Natural killer cell (primary cell): ENCODE data around the gene GBP4. TPM values are rescaled to one million over a fixed set of nuclear protein-coding genes. Genes with fewer than 3 reads are reported as not detected.

ENCODE experiments used
- ATAC-seq, 3 donors: fragments of 150-1000 bp in 2 of 3; fragments of 200-7000 bp in 1 of 3; cut with Tn5 transposase; 1 replicate in 1 of 3; 2 replicates in 2 of 3; pipeline ENCODE4 v1.10.0; 2021; ENCODE audit warnings: mild to moderate bottlenecking in 2 of 3, moderate library complexity in 2 of 3
- DNase-seq, 2 donors: peaks; one replicate each; pipeline versions ENCODE4 v3.0.0 to v3.0.0-alpha.2; 2013 to 2021; ENCODE audit warnings: mixed read lengths in 1 of 2
- H3K27ac ChIP-seq: one replicate; pipeline ENCODE4 v1.5.1; 2013; ENCODE audit warnings: mild to moderate bottlenecking, low read length
- H3K27me3 ChIP-seq: one replicate; pipeline ENCODE4 v1.6.1; 2013; ENCODE audit warnings: low read length; ENCODE audit not compliant: control insufficient read depth, insufficient read depth
- H3K36me3 ChIP-seq: one replicate; pipeline ENCODE4 v1.6.1; 2013; ENCODE audit warnings: low read length; ENCODE audit not compliant: control insufficient read depth, insufficient read depth
- H3K4me1 ChIP-seq: one replicate; pipeline ENCODE4 v1.6.1; 2013; ENCODE audit warnings: low read length; ENCODE audit not compliant: control insufficient read depth, insufficient read depth
- H3K4me3 ChIP-seq: one replicate; pipeline ENCODE4 v1.5.1; 2013; ENCODE audit warnings: low read length
- H3K9me3 ChIP-seq: one replicate; pipeline ENCODE4 v1.6.1; 2013; ENCODE audit warnings: low read length; ENCODE audit not compliant: control insufficient read depth, insufficient read depth
- H3K27ac Mint-ChIP-seq, 2 donors: one replicate each; pipeline ENCODE4 v1.8.0; 2022; ENCODE audit warnings: mild to moderate bottlenecking in 2 of 2, mixed read lengths in 2 of 2, moderate library complexity in 1 of 2
- H3K27me3 Mint-ChIP-seq, 2 donors: one replicate each; pipeline ENCODE4 v1.8.0; 2022; ENCODE audit warnings: low read depth in 2 of 2, mixed read lengths in 2 of 2
- H3K36me3 Mint-ChIP-seq: one replicate; pipeline ENCODE4 v1.8.0; 2022; ENCODE audit warnings: mixed read lengths
- H3K4me1 Mint-ChIP-seq, 2 donors: one replicate each; pipeline ENCODE4 v1.8.0; 2022; ENCODE audit warnings: mixed read lengths in 2 of 2
- H3K4me3 Mint-ChIP-seq: one replicate; pipeline ENCODE4 v1.8.0; 2022; ENCODE audit warnings: mild to moderate bottlenecking, moderate library complexity, mixed read lengths
- H3K9me3 Mint-ChIP-seq, 2 donors: one replicate each; pipeline ENCODE4 v1.8.0; 2022; ENCODE audit warnings: mixed read lengths in 2 of 2
- CTCF ChIP-seq: fragments of 200-600 bp; IDR thresholded peaks from one replicate; pipeline ENCODE4 v1.8.0; 2022; ENCODE audit warnings: antibody characterized with exemption
- WGBS: methylation state at CpG from one replicate; pipeline ENCODE4 v1.1.7; 2013; ENCODE audit warnings: missing lambda C conversion rate; ENCODE audit not compliant: insufficient coverage; 5-methylcytosine and 5-hydroxymethylcytosine counted together
- intact Hi-C: fragments of 100-400 bp; cut with micrococcal nuclease; formaldehyde crosslinking; loops from one replicate; pipeline ENCODE4 v1.14.2; 2022
- total RNA-seq, 4 donors: library from RNA; stranded (reverse); fragments of 120-200 nt in 1 of 4; gene quantifications; one replicate each; pipeline versions ENCODE4 v1.2.3 to v1.2.4, GENCODE V29; 2013 to 2022

The GBP4 gene
- total RNA-seq, 3 donors from 2014 or later (not counting 1 experiment from before 2014, with no cell fraction given) = 39.1 to 62.1 (median 45.6) TPM

- no peaks in the 10 kb centered on the region for H3K9me3 Mint-ChIP-seq
- peaks cover 0 to 7% of the 10 kb centered on the region in 2 donors for H3K27me3 Mint-ChIP-seq
- no peaks in the 10 kb centered on the region for H3K36me3 Mint-ChIP-seq
- peaks cover 0 to 5% of the 10 kb centered on the region in 2 donors for H3K4me1 Mint-ChIP-seq
- Histone ChIP-seq H3K27me3 (no peaks in the 10 kb centered on the region), H3K9me3 (no peaks in the 10 kb centered on the region), H3K27ac (no peak overlapping the region), H3K4me1 (no peaks in the 10 kb centered on the region), H3K36me3 (no peaks in the 10 kb centered on the region), H3K4me3 (no peak overlapping the region)
- no peak overlapping the region for H3K4me3 Mint-ChIP-seq
- DNase-seq (no peak), ATAC-seq (no peak)
- no peak overlapping the region for H3K27ac Mint-ChIP-seq
- WGBS = 100% methylated on average over 3 of the region's 4 CpGs
- no peak for TF ChIP-seq CTCF
- intact Hi-C loops = no loop called here
Measured at GRCh38 chr1:89172468-89173143, 26.1 kb downstream of the GBP4 start.

GRCh38 chr1:89171067-89171438 is 27.7 kb downstream of the GBP4 start:
- ATAC-seq (no peak), DNase-seq (no peak)
- Histone ChIP-seq H3K27me3 (no peaks in the 10 kb centered on the region), H3K4me3 (no peak overlapping the region), H3K9me3 (no peaks in the 10 kb centered on the region), H3K27ac (no peak overlapping the region), H3K36me3 (no peaks in the 10 kb centered on the region), H3K4me1 (no peaks in the 10 kb centered on the region)
- Mint-ChIP-seq H3K4me3 (no peak overlapping the region), H3K27ac (no peak overlapping the region), H3K36me3 (no peaks in the 10 kb centered on the region), H3K9me3 (no peaks in the 10 kb centered on the region), H3K4me1 (peaks cover 0 to 5% of the 10 kb centered on the region in 2 donors), H3K27me3 (peaks cover 0 to 7% of the 10 kb centered on the region in 2 donors)
- TF ChIP-seq CTCF = no peak
- intact Hi-C loops = no loop called here

GRCh38 chr1:89170170-89171066 is 28.3 kb downstream of the GBP4 start:
- Mint-ChIP-seq H3K4me1 (peaks cover 0 to 5% of the 10 kb centered on the region in 2 donors), H3K36me3 (no peaks in the 10 kb centered on the region), H3K27ac (no peak overlapping the region), H3K27me3 (peaks cover 0 to 7% of the 10 kb centered on the region in 2 donors), H3K4me3 (no peak overlapping the region), H3K9me3 (no peaks in the 10 kb centered on the region)
- H3K27ac ChIP-seq = no peak overlapping the region
- WGBS = 95% methylated on average over 3 of the region's 4 CpGs
- no peak overlapping the region for H3K4me3 ChIP-seq
- no peaks in the 10 kb centered on the region for H3K36me3 ChIP-seq
- intact Hi-C loops = no loop called here
- H3K27me3 ChIP-seq = no peaks in the 10 kb centered on the region
- no peak for ATAC-seq
- H3K4me1 ChIP-seq = no peaks in the 10 kb centered on the region
- no peaks in the 10 kb centered on the region for H3K9me3 ChIP-seq
- no peak for TF ChIP-seq CTCF
- DNase-seq = no peak
